Prostate gland (tissue), 2 donors: ENCODE data around the gene GRAMD2B. TPM values are rescaled to one million over a fixed set of nuclear protein-coding genes. Genes with fewer than 3 reads are reported as not detected.
A peak's percentile ranks its signal among the peaks of the same experiment; 100 is the strongest.

ENCODE experiments used
- DNase-seq: peaks from one replicate; pipeline ENCODE4 v3.0.0-alpha.2; 2019; ENCODE audit warnings: low spot score
- H3K27ac ChIP-seq, 2 donors: fragments of 200-600 bp; sonication (generic); 2 replicates each; pipeline ENCODE4 v1.5.1; 2017 to 2019
- H3K27me3 ChIP-seq: fragments of 200-600 bp; sonication (generic); replicated peaks from 2 replicates; pipeline ENCODE4 v1.5.1; 2019; ENCODE audit not compliant: insufficient read depth
- H3K36me3 ChIP-seq, 2 donors: fragments of 200-600 bp; sonication (generic); 1 replicate in 1 of 2; 2 replicates in 1 of 2; pipeline versions ENCODE4 v1.5.1 to v1.8.1; 2017 to 2019
- H3K4me1 ChIP-seq: fragments of 200-600 bp; sonication (generic); replicated peaks from 2 replicates; pipeline ENCODE4 v1.5.1; 2019
- H3K4me3 ChIP-seq, 2 donors: fragments of 200-600 bp; sonication (generic); 2 replicates each; pipeline ENCODE4 v1.5.1; 2017 to 2019
- H3K9me3 ChIP-seq: fragments of 200-600 bp; sonication (generic); 2 replicates; pipeline ENCODE4 v1.5.1; 2017
- CTCF ChIP-seq, 4 experiments: fragments of 200-600 bp in 2 of 4; fragments of 450-650 bp in 2 of 4; sonication (generic) in 2 of 4; IDR thresholded peaks; 1 replicate in 3 of 4; 2 replicates in 1 of 4; pipeline ENCODE4 v1.5.1; 2016 to 2019; ENCODE audit warnings: antibody characterized with exemption in 4 of 4, mild to moderate bottlenecking in 2 of 4, moderate library complexity in 2 of 4
- POLR2A ChIP-seq: fragments of 450-650 bp; IDR thresholded peaks from one replicate; pipeline ENCODE4 v1.6.1; 2016; ENCODE audit warnings: antibody characterized with exemption, mild to moderate bottlenecking
- POLR2AphosphoS5 ChIP-seq: sonication (generic); formaldehyde crosslinking; IDR thresholded peaks from one replicate; pipeline ENCODE4 v1.6.1; 2017; ENCODE audit warnings: antibody characterized with exemption
- WGBS: methylation state at CpG from one replicate; pipeline ENCODE4 v1.1.5; 2018; 5-methylcytosine and 5-hydroxymethylcytosine counted together
- intact Hi-C: fragments of 100-400 bp; cut with DNase I; formaldehyde crosslinking; loops from one replicate; pipeline ENCODE4 v1.14.2; 2022
- total RNA-seq, 2 donors: library from RNA; depleted of rRNA; stranded (reverse); fragments of >200 nt; gene quantifications; one replicate each; pipeline ENCODE4 v1.1.0, GENCODE V29; 2016

The GRAMD2B gene
- total RNA-seq, 2 donors from 2014 or later = 32.1 to 34.4 TPM

DNA sequence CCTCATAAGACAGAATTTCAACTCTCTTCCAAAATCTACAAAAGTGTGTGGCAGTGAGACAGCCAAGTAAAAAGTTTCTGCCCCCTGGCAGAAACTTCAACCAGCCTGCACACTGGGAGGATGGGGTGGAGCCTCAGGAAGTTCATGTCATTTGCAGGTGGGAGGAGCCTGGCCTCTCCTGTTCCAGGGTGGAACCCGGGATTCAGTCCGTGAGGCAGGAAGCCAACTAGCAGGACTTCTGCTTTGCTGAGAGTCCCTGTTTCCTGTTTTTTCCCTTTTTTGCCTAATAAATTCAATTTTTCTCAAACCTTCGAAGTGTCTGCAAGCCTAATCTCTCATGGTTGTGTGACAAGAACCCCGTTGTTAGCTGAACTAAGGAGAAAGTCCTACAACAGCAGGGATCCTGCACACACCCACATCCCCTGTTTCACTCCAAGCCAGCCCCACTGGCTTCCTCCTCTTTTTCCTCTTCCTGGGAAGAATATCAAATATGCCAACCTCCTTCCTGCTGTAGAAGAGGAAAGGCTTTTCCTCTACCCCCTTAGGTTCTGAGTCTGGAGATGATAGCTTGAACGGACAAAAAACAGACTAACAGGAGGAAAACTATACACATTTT lies 102.5 kb downstream of the GRAMD2B start:
- TF ChIP-seq POLR2AphosphoS5 = no peak
- TF ChIP-seq POLR2A = no peak
- TF ChIP-seq CTCF (IDR thresholded peaks at IDR 0.05) = no peak
- H3K9me3 ChIP-seq = no peaks in the 10 kb centered on the region
- no peaks in the 10 kb centered on the region for H3K36me3 ChIP-seq
- H3K4me1 ChIP-seq = peaks cover 1% of the 10 kb centered on the region
- H3K4me3 ChIP-seq = no peak overlapping the region
- intact Hi-C loops = no loop called here
- 50% methylated on average over 5 of the region's 5 CpGs for WGBS
- no peaks in the 10 kb centered on the region for H3K27me3 ChIP-seq
- H3K27ac ChIP-seq = no peak overlapping the region
- DNase-seq = no peak

DNA sequence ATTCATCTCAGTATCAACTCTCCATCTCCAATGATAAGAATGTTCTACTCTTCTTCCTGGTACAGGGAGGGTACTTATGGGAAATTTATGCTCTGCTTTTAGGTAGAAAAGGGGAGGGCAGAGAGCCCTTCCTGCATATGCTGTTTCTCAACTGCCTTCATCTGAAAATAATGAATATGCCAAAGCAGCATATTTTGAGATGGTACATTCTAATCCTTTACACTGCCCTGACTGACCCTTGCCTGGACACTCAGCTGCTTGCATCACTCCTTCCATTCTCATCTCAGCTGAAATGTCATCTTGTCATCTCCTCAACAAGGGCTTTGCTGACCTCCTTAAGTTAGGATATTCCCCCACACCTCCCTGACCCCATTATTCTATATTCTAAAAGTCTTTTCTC lies 103.3 kb downstream of the GRAMD2B start:
- H3K9me3 ChIP-seq = no peaks in the 10 kb centered on the region
- H3K27ac ChIP-seq = no peak overlapping the region
- H3K4me3 ChIP-seq = no peak overlapping the region
- H3K36me3 ChIP-seq = no peaks in the 10 kb centered on the region
- no peak for DNase-seq
- H3K4me1 ChIP-seq = no peaks in the 10 kb centered on the region
- TF ChIP-seq CTCF (IDR thresholded peaks at IDR 0.05) (no peak), POLR2A (no peak), POLR2AphosphoS5 (no peak)
- no peaks in the 10 kb centered on the region for H3K27me3 ChIP-seq
- intact Hi-C loops = no loop called here

DNA sequence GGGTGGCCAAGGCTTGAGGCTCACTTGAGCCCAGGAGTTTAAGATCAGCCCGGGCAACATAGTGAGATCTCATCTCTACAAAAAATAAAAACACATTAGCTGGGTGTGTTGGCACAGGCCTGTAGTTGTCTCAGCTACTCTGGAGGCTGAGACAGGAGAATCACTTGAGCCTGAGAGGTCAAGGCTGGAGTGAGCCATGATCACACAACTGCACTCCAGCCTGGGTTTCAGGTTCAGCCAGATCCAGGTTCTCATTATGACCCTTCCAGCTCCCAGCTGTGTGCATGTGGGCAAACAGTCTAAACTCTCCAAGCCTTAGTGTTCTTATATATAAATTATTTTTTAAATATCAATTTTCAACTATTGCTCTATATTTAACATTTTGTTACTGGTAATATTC lies 103.9 kb downstream of the GRAMD2B start:
- no peaks in the 10 kb centered on the region for H3K9me3 ChIP-seq
- no peak overlapping the region for H3K27ac ChIP-seq
- no peaks in the 10 kb centered on the region for H3K4me1 ChIP-seq
- no peak overlapping the region for H3K4me3 ChIP-seq
- no peak for TF ChIP-seq POLR2AphosphoS5
- TF ChIP-seq CTCF (IDR thresholded peaks at IDR 0.05) = no peak
- TF ChIP-seq POLR2A = no peak
- WGBS = 75% methylated on average over 1 of the region's 1 CpG
- H3K27me3 ChIP-seq = no peaks in the 10 kb centered on the region
- no peak for DNase-seq
- intact Hi-C loops = no loop called here
- no peaks in the 10 kb centered on the region for H3K36me3 ChIP-seq

GRCh38 chr5:126527892-126528291 lies 104.7 kb downstream of the GRAMD2B start:
- Histone ChIP-seq H3K9me3 (no peaks in the 10 kb centered on the region), H3K4me3 (no peak overlapping the region), H3K36me3 (no peaks in the 10 kb centered on the region), H3K27ac (no peak overlapping the region), H3K4me1 (no peaks in the 10 kb centered on the region), H3K27me3 (no peaks in the 10 kb centered on the region)
- TF ChIP-seq POLR2A (no peak), CTCF (IDR thresholded peaks at IDR 0.05) (no peak), POLR2AphosphoS5 (no peak)
- no peak for DNase-seq
- intact Hi-C loops = no loop called here

GRCh38 chr5:126531543-126532120 lies 108.4 kb downstream of the GRAMD2B start:
- TF ChIP-seq POLR2AphosphoS5 = peak; percentile 25
- TF ChIP-seq POLR2A = no peak
- intact Hi-C loops = no loop called here
- no peaks in the 10 kb centered on the region for H3K27me3 ChIP-seq
- DNase-seq = no peak
- WGBS = 19% methylated on average over 4 of the region's 4 CpGs
- H3K27ac ChIP-seq = peak overlapping the region; percentile 36 to 52
- no peak overlapping the region for H3K4me3 ChIP-seq
- H3K9me3 ChIP-seq = no peaks in the 10 kb centered on the region
- H3K36me3 ChIP-seq = no peaks in the 10 kb centered on the region
- no peaks in the 10 kb centered on the region for H3K4me1 ChIP-seq
